ENCODE data around the gene CORIN.

DNA sequence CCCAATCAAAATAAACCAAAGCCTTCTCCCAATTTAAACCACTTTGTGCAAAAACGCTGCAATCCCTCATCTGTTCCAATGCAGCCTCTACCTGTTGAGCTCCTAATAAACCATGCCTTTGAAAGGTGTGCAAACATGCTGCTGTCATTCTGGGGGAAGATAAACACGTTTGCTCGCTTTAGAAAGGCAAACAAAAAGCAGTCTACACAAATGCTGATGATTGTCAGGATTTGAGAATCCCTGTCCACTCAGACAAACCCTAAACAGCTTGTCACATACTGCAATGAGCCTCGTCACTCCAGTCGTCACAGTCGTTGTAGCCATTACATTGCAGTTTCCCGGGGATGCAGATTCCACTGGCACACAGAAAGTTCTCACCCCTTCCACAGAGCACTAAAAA lies 145.2 kb downstream of the CORIN start:
- TF ChIP-seq, protein P1, sequence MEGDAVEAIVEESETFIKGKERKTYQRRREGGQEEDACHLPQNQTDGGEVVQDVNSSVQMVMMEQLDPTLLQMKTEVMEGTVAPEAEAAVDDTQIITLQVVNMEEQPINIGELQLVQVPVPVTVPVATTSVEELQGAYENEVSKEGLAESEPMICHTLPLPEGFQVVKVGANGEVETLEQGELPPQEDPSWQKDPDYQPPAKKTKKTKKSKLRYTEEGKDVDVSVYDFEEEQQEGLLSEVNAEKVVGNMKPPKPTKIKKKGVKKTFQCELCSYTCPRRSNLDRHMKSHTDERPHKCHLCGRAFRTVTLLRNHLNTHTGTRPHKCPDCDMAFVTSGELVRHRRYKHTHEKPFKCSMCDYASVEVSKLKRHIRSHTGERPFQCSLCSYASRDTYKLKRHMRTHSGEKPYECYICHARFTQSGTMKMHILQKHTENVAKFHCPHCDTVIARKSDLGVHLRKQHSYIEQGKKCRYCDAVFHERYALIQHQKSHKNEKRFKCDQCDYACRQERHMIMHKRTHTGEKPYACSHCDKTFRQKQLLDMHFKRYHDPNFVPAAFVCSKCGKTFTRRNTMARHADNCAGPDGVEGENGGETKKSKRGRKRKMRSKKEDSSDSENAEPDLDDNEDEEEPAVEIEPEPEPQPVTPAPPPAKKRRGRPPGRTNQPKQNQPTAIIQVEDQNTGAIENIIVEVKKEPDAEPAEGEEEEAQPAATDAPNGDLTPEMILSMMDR (IDR thresholded peaks at IDR 0.05; ENCODE audit: extremely low read depth in 1 of 2, insufficient read depth in 1 of 2, low read depth in 1 of 2, low read length in 2 of 2): no peak
- TF ChIP-seq POLR2AphosphoS5 (IDR thresholded peaks at IDR 0.05; ENCODE audit: insufficient read depth, low read depth, low read length) (no peak), EZH2 (IDR thresholded peaks at IDR 0.05; ENCODE audit: borderline replicate concordance, low read depth, low read length, severe bottlenecking) (no peak), MYC (IDR thresholded peaks at IDR 0.05; ENCODE audit: low read depth, low read length) (no peak), POLR2A (IDR thresholded peaks at IDR 0.05; ENCODE audit: low read depth, low read length) (no peak), JUN (IDR thresholded peaks at IDR 0.05; ENCODE audit: borderline replicate concordance, insufficient read depth, insufficient read length, low read depth) (no peak)
- TF ChIP-seq, protein P2, sequence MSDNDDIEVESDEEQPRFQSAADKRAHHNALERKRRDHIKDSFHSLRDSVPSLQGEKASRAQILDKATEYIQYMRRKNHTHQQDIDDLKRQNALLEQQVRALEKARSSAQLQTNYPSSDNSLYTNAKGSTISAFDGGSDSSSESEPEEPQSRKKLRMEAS (IDR thresholded peaks at IDR 0.05; ENCODE audit: insufficient read depth, insufficient read length): no peak
